Kasumi-1 (cell line): ENCODE results near the gene SEC11A.
"Not testable (repeated sequence)": the region's sequence is repeated elsewhere in the genome, so short reads cannot be mapped to it uniquely, and the experiment has no call there.

ENCODE experiments used
- DNase-seq, 2 experiments: peaks; one replicate each; lab custom pipeline; 2025; lab: John Stamatoyannopoulos, UW

The SEC11A gene

DNA sequence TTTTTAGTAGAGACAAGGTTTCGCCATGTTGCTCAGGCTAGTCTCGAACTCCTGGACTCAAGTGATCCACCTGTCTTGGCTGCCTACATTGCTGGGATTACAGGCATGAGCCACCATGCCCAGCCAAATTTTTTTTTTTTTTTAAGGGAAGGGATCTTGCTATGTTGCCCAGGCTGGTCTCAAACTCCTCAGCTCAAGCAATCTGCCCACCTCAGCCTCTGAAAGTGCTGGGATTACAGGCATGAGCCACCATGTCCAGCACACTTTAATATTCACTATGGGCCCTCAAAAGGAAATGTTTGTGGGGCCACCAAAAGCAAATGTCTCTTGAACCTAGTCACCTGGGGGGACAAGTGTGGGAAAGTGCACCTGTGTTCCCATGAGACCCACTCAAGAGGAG lies 73.3 kb downstream of the SEC11A start:
- DNase-seq: not testable (repeated sequence)

DNA sequence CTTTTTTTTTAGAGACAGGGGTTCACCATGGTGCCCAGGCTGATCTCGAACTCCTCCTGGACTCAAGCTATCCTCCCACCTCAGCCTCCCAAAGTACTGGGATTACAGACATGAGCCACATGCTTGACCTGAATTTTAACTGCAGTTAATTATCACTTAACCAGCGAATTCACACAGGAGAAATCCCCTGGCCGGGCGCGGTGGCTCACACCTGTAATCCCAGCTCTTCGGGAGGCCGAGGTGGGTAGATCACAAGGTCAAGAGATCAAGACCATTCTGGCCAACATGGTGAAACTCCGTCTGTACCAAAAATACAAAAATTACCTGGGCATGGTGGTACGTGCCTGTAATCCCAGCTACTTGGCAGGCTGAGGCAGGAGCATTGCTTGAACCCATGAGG lies 74.1 kb downstream of the SEC11A start:
- not testable (repeated sequence) for DNase-seq

GRCh38 chr15:84638103-84638502 lies 77.8 kb downstream of the SEC11A start:
- peak in 1 of 2 experiments; percentile 14 for DNase-seq

DNA sequence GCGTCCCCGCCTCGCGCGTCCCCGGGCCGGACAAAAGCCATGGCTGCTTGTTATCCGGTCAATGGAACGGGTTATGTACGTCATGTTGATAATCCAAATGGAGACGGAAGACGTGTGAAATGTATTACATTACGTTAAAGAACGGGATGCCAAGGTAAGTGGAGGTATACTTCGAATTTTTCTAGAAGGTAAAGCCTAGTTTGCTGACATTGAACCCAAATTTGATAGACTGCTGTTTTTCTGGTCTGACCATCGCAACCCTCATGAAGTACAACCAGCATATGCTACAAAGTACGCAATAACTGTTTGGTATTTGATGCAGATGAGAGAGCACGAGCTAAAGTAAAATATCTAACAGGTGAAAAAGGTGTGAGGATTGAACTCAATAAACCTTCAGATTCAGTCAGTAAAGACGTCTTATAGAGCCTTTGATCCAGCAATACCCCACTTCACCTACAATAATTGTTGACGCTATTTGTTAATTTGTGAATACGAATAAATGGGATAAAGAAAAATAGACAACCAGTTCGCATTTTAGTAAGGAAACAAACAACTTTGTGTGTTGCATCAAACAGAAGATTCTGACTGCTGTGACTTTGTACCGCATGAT lies 81.6 kb downstream of the SEC11A start:
- no peak for DNase-seq

GRCh38 chr15:84633311-84634227 lies 82.4 kb downstream of the SEC11A start:
- DNase-seq: peak; percentile 32 to 53

DNA sequence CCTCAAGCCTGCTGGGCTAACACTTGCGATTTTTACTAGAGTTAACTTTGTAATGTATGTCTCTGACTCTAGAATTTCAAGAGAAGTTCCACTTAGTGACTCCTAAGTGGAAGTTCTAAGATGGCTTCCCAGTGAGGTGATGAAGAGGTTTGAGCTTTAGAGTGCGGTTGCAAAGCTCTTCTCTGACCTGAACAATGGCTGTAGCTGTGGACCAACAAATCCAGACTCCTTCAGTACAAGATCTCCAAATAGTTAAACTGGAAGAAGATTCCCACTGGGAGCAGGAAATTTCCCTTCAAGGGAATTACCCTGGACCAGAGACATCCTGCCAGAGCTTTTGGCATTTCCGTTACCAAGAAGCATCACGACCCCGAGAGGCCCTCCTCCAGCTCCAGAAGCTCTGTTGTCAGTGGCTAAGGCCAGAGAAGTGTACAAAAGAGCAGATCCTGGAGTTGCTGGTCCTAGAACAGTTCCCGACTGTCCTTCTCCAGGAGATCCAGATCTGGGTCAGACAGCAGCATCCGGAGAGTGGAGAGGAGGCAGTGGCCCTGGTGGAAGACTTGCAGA lies 84.2 kb downstream of the SEC11A start:
- no peak for DNase-seq

DNA sequence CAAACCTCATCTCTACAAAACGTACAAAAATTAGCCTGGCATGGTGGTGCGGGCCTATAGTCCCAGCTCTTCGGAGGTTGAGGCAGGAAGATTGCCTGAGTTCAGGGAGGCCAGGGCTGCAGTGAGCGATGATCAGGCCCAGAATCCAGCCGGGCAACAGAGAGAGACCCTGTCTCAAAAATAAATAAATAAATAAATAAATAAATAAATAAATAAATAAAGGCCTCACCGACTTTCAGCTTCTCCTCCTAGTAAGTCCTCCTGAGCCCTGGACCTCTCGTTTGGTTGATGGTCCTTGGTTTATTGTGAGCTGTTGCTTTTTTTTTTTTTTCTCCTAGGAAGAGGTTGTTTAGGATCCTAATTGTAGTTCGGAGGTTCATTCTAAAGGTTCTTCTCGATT lies 86.9 kb downstream of the SEC11A start:
- DNase-seq: no peak

DNA sequence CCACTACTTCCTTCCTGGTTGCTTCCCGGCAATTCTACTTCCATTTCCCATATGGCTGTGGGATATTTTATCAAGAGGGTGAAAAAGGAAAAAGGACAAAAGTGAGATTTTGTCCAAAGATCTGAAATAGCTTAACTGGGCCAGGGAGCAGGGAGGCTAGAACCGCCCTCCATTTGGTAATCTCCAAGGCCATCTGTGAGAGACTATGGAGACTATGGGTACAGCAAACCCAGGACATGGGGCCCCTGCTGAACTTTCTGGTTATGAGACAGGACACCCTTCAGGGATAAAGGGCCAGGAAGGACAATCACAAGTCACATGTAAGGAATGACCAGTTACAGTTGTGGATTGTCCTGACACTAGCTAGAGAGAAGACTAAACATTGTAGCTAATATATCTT lies 90.8 kb downstream of the SEC11A start:
- no peak for DNase-seq

GRCh38 chr15:84624359-84624758 lies 91.6 kb downstream of the SEC11A start:
- DNase-seq: no peak

GRCh38 chr15:84621358-84621979 lies 94.5 kb downstream of the SEC11A start:
- no peak for DNase-seq

DNA sequence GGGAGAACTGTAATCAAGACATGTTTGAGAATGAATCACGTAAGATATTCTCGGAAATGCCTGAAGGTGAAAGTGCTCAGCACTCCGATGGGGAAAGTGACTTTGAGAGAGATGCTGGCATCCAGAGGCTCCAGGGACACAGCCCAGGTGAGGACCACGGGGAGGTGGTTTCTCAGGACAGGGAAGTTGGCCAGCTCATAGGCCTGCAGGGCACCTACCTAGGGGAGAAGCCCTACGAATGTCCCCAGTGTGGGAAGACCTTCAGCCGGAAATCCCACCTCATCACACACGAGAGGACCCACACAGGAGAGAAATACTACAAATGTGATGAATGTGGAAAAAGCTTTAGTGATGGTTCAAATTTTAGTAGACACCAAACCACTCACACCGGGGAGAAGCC lies 95.3 kb downstream of the SEC11A start:
- DNase-seq: no peak
